ENCODE measurements around the gene STARD10. TPM values are rescaled to one million over a fixed set of nuclear protein-coding genes. Genes with fewer than 3 reads are reported as not detected.
A peak's percentile ranks its signal among the peaks of the same experiment; 100 is the strongest.

Gene STARD10
- polyA plus RNA-seq, 12 donors = 34.8 to 66.5 (median 51.8) TPM; not detected in 1

GRCh38 chr11:72766152-72766902 lies 27.5 kb downstream of the STARD10 start:
- DNase-seq = no peak

- DNase-seq = no peak
These were observed 29.3 kb downstream of the STARD10 start for GRCh38 chr11:72764503-72764902.

DNA sequence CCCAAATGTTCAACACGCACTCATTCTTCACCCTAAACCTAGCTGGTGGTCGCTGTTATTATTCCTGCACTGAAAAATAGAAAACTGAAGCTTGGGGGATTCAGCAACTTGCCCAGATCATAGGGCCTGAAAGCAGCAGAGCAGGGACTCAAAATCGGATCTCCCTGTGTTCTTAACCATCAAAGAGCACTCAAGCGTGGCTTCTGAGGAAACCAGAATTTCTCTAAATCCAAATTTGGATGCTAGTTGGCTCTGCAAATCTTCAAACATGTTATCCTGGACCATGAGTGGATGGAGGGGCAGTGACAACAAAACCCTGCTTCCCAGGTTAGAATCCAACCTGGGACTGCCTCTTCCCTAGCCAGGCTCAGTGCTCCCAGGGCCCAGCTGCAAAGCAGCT lies 30.0 kb downstream of the STARD10 start:
- no peak for DNase-seq

- no peak for DNase-seq
These were observed 31.1 kb downstream of the STARD10 start for GRCh38 chr11:72762641-72763304.

DNA sequence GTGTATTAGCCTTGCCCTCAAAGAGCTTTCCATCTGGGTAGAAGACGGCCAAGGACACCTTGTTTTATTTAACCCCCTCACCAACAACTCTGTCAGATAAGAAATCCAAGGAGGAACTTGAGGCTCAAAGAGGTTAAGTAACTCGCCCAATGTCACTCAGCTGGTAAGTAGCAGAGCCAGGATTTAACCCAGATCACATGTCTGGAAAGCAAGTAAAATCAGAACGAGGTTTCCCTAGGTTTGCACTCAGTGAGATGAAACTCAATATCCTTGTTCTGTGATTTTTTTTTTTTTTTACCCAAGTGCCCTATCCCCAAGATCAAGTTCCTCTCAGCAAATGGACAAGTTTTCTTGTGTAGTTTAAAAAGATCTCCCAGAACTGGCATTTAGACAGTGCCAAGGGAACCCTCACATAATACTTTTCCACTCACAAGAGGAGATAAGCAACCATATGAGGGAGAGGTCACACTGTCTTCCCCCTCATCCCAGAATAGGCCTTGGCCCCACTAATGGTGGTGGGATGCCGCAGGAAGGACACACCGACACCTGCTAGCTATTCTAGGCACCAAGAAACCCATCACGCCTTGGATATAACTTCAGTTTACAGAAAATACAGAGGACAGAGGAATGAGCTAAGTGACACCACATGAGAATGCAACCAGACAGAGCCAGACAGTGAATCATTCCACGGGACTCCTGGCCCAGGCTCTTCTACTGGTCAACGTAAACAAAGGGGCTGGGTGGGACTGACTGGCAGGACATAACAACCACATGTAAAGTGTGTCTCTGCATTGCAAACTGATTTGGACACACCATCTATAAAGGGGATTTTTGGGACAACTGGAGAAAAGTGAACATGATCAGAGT lies 33.1 kb downstream of the STARD10 start:
- no peak for DNase-seq

DNA sequence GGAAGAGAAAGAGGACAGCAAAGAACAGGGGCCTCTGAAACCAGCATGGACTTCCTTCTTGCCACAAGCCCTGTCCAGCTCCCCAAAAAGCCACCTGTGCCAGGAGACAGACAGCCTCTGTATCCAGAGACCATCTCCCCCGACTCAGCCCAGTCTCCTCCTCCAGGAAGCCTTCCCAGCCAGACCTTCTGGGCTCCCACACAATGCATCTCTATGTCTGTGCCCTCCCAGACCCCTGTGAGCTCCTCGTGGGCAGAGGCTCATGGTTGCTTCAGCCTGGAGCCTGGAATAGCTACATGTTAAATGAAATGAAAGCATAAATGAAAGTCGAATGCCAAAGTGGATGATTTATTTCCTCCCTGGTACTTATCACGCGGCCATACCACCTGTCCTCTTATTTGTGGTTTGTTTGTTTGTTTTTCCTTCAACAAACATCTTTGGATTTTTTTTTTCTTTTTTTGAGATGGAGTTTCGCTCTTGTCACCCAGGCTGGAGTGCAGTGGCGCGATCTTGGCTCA lies 34.3 kb downstream of the STARD10 start:
- DNase-seq = no peak

DNA sequence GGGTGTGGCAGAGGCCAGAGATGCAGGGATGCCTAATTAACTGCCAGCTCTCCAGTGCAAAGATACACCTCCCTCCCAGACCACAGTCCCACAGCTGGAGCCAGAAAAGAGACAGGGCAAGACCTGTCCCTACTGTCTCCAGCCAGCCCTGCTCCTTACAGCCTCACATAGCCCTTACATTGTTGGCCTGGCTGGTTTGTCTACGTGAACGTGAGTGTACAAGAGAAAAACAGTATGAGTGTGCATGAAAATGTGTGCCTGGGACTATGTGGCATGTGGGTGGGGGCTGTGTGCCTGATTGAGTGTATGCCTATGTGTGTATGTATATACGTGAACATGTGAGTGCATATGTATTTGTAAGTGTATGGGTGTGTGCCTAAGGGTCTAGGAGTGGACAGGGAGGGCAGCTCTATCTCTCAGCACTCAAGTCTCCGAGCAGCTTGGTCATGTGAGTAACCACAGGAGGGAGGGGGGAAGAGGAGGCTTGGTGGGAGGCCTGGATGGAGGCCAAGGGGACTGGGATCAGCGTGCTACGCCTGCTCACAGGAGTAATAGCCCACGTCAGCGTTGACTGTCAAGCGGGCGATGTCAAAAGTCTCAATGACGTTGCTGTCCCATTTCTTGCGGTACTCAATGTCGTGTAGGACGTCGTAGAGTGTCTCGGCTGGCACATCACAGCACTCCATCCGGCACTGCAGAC lies 35.0 kb downstream of the STARD10 start:
- DNase-seq = no peak

- DNase-seq = no peak
These were observed 35.5 kb downstream of the STARD10 start for GRCh38 chr11:72758304-72758689.

- DNase-seq = no peak
These were observed 38.0 kb downstream of the STARD10 start for GRCh38 chr11:72755713-72756285.

- DNase-seq = no peak
These were observed 39.2 kb downstream of the STARD10 start for GRCh38 chr11:72754544-72755155.

- DNase-seq = no peak
These were observed 39.7 kb downstream of the STARD10 start for GRCh38 chr11:72754149-72754543.

GRCh38 chr11:72753341-72754148 lies 40.3 kb downstream of the STARD10 start:
- DNase-seq = no peak

GRCh38 chr11:72752088-72752914 lies 41.5 kb downstream of the STARD10 start, which contains the start of gene ARAP1:
ARAP1 (minus strand) TSS chr11:72752408; CDS start chr11:72727128, 25,280 bp downstream.
- DNase-seq = peak; percentile 48

DNA sequence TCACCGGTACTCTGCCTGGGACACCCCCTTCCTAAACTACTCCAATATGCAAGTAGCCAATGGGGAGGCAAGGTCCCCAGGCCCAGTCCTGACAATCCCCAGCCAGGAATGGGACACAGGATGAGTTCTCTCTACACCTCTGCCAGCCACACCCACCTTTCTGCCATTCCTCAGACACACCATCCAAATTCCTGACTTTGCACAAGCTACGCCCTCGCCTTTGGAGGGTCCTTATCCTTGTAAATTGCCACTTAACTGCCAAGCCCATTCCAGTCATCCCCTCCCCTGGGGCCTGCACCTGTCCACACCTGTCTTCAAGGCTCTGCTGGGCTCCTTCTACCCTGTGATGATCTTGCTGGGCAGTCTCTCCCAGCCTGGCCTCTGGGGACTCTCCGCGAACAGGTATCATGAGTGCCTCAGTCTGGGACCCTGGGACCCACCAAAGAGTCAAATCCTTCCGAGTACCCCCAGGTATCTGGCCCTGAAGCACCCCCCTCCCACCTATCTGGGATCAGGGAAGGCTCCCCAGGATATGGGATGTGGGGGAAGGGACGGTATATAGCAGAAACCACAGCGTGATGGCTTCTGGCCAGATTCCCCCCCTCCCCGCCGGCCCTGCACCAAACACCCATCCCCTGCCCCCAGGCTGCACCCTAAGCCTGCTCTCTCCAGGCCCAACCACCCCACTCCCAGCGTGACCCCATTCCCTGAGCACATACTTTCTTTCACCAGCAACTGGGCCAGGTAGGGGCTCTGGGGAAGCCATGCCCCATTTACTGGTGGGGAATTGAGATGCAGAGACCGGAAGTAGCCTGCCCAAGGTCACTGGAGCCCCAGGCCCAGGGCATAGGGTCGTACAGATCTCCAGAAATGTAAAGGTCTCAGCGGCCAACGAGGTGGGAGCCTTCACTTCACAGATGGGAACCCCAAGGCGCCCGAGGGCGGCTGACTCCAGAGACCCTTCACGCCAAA lies 42.4 kb downstream of the STARD10 start:
- DNase-seq = no peak

DNA sequence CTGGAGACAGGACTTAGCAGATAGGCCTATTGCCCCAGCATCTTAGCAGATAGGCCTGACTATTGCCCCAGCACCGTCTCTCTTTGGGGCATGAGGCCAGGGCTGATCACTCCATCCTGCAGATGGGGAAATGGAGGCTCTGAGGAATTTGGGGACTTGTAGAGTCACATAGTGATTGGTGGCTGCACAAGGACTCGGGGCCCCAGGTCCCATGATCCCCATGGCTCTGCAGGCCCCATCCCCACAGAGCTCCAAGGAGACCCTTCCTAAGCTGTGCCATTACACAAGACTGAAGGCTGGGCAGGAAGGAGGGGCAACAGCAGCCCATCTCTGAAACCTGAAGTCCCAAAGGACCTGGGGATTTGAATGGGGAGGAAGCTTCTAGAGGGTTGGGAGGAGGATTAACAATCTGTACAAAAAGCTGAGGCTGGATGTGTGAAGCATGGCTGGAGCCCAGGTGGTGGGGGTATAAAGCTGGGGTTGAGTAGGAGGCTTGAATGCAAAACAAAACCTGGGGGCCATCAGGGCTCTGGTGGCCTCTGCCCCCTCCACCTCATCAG lies 43.2 kb downstream of the STARD10 start:
- DNase-seq = no peak

GRCh38 chr11:72750086-72750485 lies 43.8 kb downstream of the STARD10 start:
- DNase-seq = no peak

GRCh38 chr11:72747289-72747855 lies 46.5 kb downstream of the STARD10 start:
- no peak for DNase-seq

All from muscle of arm (tissue), 12 donors.